SK-N-SH treated with all-trans-retinoic acid at 6 μM for 48 hours (cell line): ENCODE results near the gene TPGS1.

Source experiments
- CSDC2 ChIP-seq: fragments of 250-450 bp; sonication (Bioruptor Pico); IDR thresholded peaks from 2 replicates; pipeline ENCODE4 v1.5.0; 2020; ENCODE audit warnings: mild to moderate bottlenecking, moderate library complexity
- CSRNP3 ChIP-seq: fragments of 250-450 bp; sonication (Bioruptor Pico); IDR thresholded peaks from 2 replicates; pipeline ENCODE4 v1.5.1; 2021; ENCODE audit warnings: mild to moderate bottlenecking, moderate library complexity
- ESRRG ChIP-seq: fragments of 250-450 bp; sonication (Bioruptor Pico); IDR thresholded peaks from 2 replicates; pipeline ENCODE4 v1.6.1; 2021; ENCODE audit warnings: mild to moderate bottlenecking
- GLIS3 ChIP-seq: fragments of 250-450 bp; sonication (Bioruptor Pico); IDR thresholded peaks from 2 replicates; pipeline ENCODE4 v1.5.0; 2020; ENCODE audit warnings: mild to moderate bottlenecking, moderate library complexity
- PATZ1 ChIP-seq: fragments of 250-450 bp; sonication (Bioruptor Pico); IDR thresholded peaks from 2 replicates; pipeline ENCODE4 v1.8.0; 2020; ENCODE audit warnings: mild to moderate bottlenecking, moderate library complexity, borderline replicate concordance
- RARB ChIP-seq: fragments of 250-450 bp; sonication (Bioruptor Pico); IDR thresholded peaks from 2 replicates; pipeline ENCODE4 v1.8.0; 2021; ENCODE audit warnings: mild to moderate bottlenecking, moderate library complexity

- TF ChIP-seq ESRRG (no peak), GLIS3 (CRISPR knock-in tag) (no peak), PATZ1 (no peak), RARB (CRISPR knock-in tag) (no peak), CSRNP3 (no peak), CSDC2 (no peak)
Measured at GRCh38 chr19:510606-511100, 3.4 kb downstream of the TPGS1 start.
